IMR-90 (cell line): Measurements from ENCODE around the gene NPAS3. TPM values are rescaled to one million over a fixed set of nuclear protein-coding genes. Genes with fewer than 3 reads are reported as not detected.

ENCODE experiments used
- ATAC-seq: fragments of 200-7000 bp; cut with Tn5 transposase; 2 replicates; pipeline ENCODE4 v1.9.1; 2020; ENCODE audit warnings: low read depth, mild to moderate bottlenecking, moderate library complexity
- BruUV-seq: library from RNA; stranded (reverse); fragments of 400-500 nt; replicated peaks from 2 replicates; lab custom pipeline; 2021; lab: Mats Ljungman, UMichigan
- CTCF ChIA-PET: fragments of 300-600 bp; formaldehyde crosslinking; extraction: SDS; loops from one replicate; lab custom pipeline; 2021; ENCODE audit warnings: antibody characterized with exemption; lab: Yijun Ruan, JAX
- POLR2A ChIA-PET: fragments of 300-600 bp; sonication (Branson Sonifier 250); formaldehyde crosslinking; loops from one replicate; lab custom pipeline; 2022; ENCODE audit warnings: antibody characterized with exemption; ENCODE audit not compliant: unreplicated experiment; lab: Charles Lee
- DNase-seq: peaks from one replicate; pipeline ENCODE4 v3.0.0; 2013
- H2AFZ ChIP-seq: replicated peaks from 2 replicates; pipeline ENCODE3; 2013; ENCODE audit warnings: low read length, mild to moderate bottlenecking; ENCODE audit not compliant: poor library complexity
- H2AK5ac ChIP-seq: 2 replicates; pipeline ENCODE4 v1.6.1; 2013; ENCODE audit warnings: low read depth, low read length, inconsistent platforms
- H2AK9ac ChIP-seq: replicated peaks from 2 replicates; pipeline ENCODE3; 2013; ENCODE audit warnings: mild to moderate bottlenecking, low read depth, low read length, moderate library complexity; ENCODE audit not compliant: poor library complexity
- H2BK120ac ChIP-seq: 2 replicates; pipeline ENCODE4 v1.6.1; 2013; ENCODE audit warnings: low read depth, low read length, inconsistent platforms
- H2BK15ac ChIP-seq: 3 replicates; pipeline ENCODE4 v1.6.1; 2013; ENCODE audit warnings: low read depth, low read length, inconsistent platforms
- H2BK20ac ChIP-seq: 2 replicates; pipeline ENCODE4 v1.6.1; 2013; ENCODE audit warnings: low read depth, mild to moderate bottlenecking, inconsistent platforms, low read length, moderate library complexity
- H2BK5ac ChIP-seq: 2 replicates; pipeline ENCODE4 v1.6.1; 2013; ENCODE audit warnings: mild to moderate bottlenecking, low read depth, low read length, inconsistent platforms; ENCODE audit not compliant: poor library complexity, severe bottlenecking
- H3K14ac ChIP-seq: replicated peaks from 2 replicates; pipeline ENCODE4 v1.6.1; 2013; ENCODE audit warnings: low read depth, low read length, inconsistent platforms
- H3K18ac ChIP-seq: 2 replicates; pipeline ENCODE4 v1.6.1; 2013; ENCODE audit warnings: low read depth, low read length, control low read depth
- H3K23ac ChIP-seq: 2 replicates; pipeline ENCODE4 v1.6.1; 2013; ENCODE audit warnings: low read depth, low read length, inconsistent platforms
- H3K27ac ChIP-seq: 2 replicates; pipeline ENCODE4 v1.5.1; 2013; ENCODE audit warnings: mild to moderate bottlenecking, control low read depth, low read length; ENCODE audit not compliant: insufficient read depth
- H3K27me3 ChIP-seq: 2 replicates; pipeline ENCODE4 v1.6.1; 2013; ENCODE audit warnings: low read length; ENCODE audit not compliant: control insufficient read depth, insufficient read depth
- H3K36me3 ChIP-seq: 2 replicates; pipeline ENCODE4 v1.6.1; 2013; ENCODE audit warnings: low read length, mixed read lengths; ENCODE audit not compliant: control insufficient read depth, insufficient read depth
- H3K4ac ChIP-seq: 2 replicates; pipeline ENCODE4 v1.6.1; 2013; ENCODE audit warnings: low read depth, low read length, inconsistent platforms
- H3K4me1 ChIP-seq: 2 replicates; pipeline ENCODE4 v1.6.1; 2013; ENCODE audit warnings: low read length, mixed read lengths; ENCODE audit not compliant: control insufficient read depth, insufficient read depth
- H3K4me2 ChIP-seq: 2 replicates; pipeline ENCODE4 v1.6.1; 2013; ENCODE audit warnings: low read depth, mild to moderate bottlenecking, control low read depth, low read length, moderate library complexity
- H3K4me3 ChIP-seq: 2 replicates; pipeline ENCODE4 v1.5.1; 2013; ENCODE audit warnings: low read depth, mild to moderate bottlenecking, control low read depth, low read length, moderate library complexity; ENCODE audit not compliant: insufficient read depth
- H3K56ac ChIP-seq: 2 replicates; pipeline ENCODE4 v1.6.1; 2013; ENCODE audit warnings: low read length, inconsistent platforms; ENCODE audit not compliant: insufficient read depth; ENCODE audit errors: extremely low read depth
- H3K79me1 ChIP-seq, 2 experiments: 2 replicates each; pipeline ENCODE4 v1.6.1; 2013; ENCODE audit warnings: low read length in 2 of 2, inconsistent platforms in 1 of 2, low read depth in 1 of 2
- H3K9ac ChIP-seq: 2 replicates; pipeline ENCODE4 v1.6.1; 2013; ENCODE audit warnings: low read depth, low read length, control low read depth
- H3K9me1 ChIP-seq: 2 replicates; pipeline ENCODE4 v1.6.1; 2013; ENCODE audit warnings: low read length, inconsistent platforms; ENCODE audit not compliant: insufficient read depth
- H3K9me3 ChIP-seq: 2 replicates; pipeline ENCODE4 v1.6.1; 2013; ENCODE audit warnings: low read length; ENCODE audit not compliant: control insufficient read depth, insufficient read depth
- H4K20me1 ChIP-seq: 2 replicates; pipeline ENCODE4 v1.6.1; 2013; ENCODE audit warnings: low read length, inconsistent platforms; ENCODE audit not compliant: insufficient read depth
- H4K5ac ChIP-seq: 2 replicates; pipeline ENCODE4 v1.6.1; 2013; ENCODE audit warnings: mild to moderate bottlenecking, low read depth, low read length, control low read depth
- H4K8ac ChIP-seq, 2 experiments: 2 replicates each; pipeline ENCODE4 v1.6.1; 2013; ENCODE audit warnings: low read depth in 2 of 2, low read length in 2 of 2, control low read depth in 1 of 2, inconsistent platforms in 1 of 2
- H4K91ac ChIP-seq: 2 replicates; pipeline ENCODE4 v1.6.1; 2013; ENCODE audit warnings: low read depth, low read length, inconsistent platforms; ENCODE audit not compliant: insufficient read depth
- CEBPB ChIP-seq: IDR thresholded peaks from 2 replicates; pipeline ENCODE4 v1.6.1; 2012; ENCODE audit warnings: low read depth, low read length, improper control_type of control experiment
- CHD1 ChIP-seq: IDR thresholded peaks from 2 replicates; pipeline ENCODE4 v1.6.1; 2012; ENCODE audit warnings: low read depth, low read length, improper control_type of control experiment
- FOS ChIP-seq: fragments of 150-350 bp; IDR thresholded peaks from 2 replicates; pipeline ENCODE4 v1.6.1; 2016; ENCODE audit warnings: low read depth, low read length
- MAFK ChIP-seq: IDR thresholded peaks from 2 replicates; pipeline ENCODE4 v1.6.1; 2012; ENCODE audit warnings: low read depth, low read length, improper control_type of control experiment
- MAZ ChIP-seq: IDR thresholded peaks from 2 replicates; pipeline ENCODE4 v1.6.1; 2012; ENCODE audit warnings: low read depth, mild to moderate bottlenecking, low read length, improper control_type of control experiment, moderate library complexity, borderline replicate concordance
- NFE2L2 ChIP-seq: fragments of 150-350 bp; IDR thresholded peaks from 2 replicates; pipeline ENCODE4 v1.6.1; 2016; ENCODE audit warnings: low read depth, mild to moderate bottlenecking, low read length
- RCOR1 ChIP-seq: IDR thresholded peaks from 2 replicates; pipeline ENCODE4 v1.6.1; 2012; ENCODE audit warnings: mild to moderate bottlenecking, low read length, improper control_type of control experiment; ENCODE audit not compliant: insufficient replicate concordance
- RFX5 ChIP-seq: IDR thresholded peaks from 2 replicates; pipeline ENCODE4 v1.8.0; 2012; ENCODE audit warnings: low read depth, mild to moderate bottlenecking, low read length, moderate library complexity
- SMC3 ChIP-seq: fragments of 150-350 bp; IDR thresholded peaks from 2 replicates; pipeline ENCODE4 v1.6.1; 2016; ENCODE audit warnings: low read depth, mild to moderate bottlenecking, antibody characterized with exemption, low read length, moderate library complexity
- WGBS, 2 experiments: methylation state at CpG; one replicate each; pipeline versions ENCODE4 v1.1.5 to v1.1.7; 2013; ENCODE audit warnings: missing lambda C conversion rate in 2 of 2; ENCODE audit not compliant: insufficient read length in 1 of 2; ENCODE audit errors: extremely low coverage in 2 of 2; 5-methylcytosine and 5-hydroxymethylcytosine counted together
- dilution Hi-C: fragments of 300-500 bp; cut with HindIII; formaldehyde crosslinking; loops from one replicate; pipeline ENCODE4 v1.14.3; 2018; ENCODE audit warnings: low sequenced_read_pairs; ENCODE audit not compliant: unreplicated experiment
- in situ Hi-C: fragments of 300-500 bp; cut with MboI; formaldehyde crosslinking; loops from 3 replicates; pipeline ENCODE4 v1.14.3; 2019; ENCODE audit warnings: low sequenced_read_pairs, inconsistent platforms, mixed read lengths
- intact Hi-C: fragments of 100-400 bp; cut with micrococcal nuclease; formaldehyde crosslinking; loops from 2 replicates; pipeline ENCODE4 v1.10.0; 2022
- polyA plus RNA-seq, 3 experiments: library from polyadenylated mRNA; depleted of rRNA; stranded (reverse); fragments of >200 nt; gene quantifications; 2 replicates each; pipeline ENCODE4 v1.2.3, GENCODE V29; 2012; ENCODE audit warnings: low replicate concordance in 1 of 3
- total RNA-seq: library from RNA; depleted of rRNA; stranded (reverse); fragments of >200 nt; gene quantifications from 2 replicates; pipeline ENCODE4 v1.2.3, GENCODE V29; 2012
- TF ChIP-seq, protein P1 (sequence below): fragments of 150-350 bp; IDR thresholded peaks from 2 replicates; pipeline ENCODE4 v1.6.1; 2017; ENCODE audit warnings: mild to moderate bottlenecking, antibody characterized with exemption, low read length, low read depth

NPAS3 gene
- total and polyA plus RNA-seq, 2 of the 4 experiments (the other 2 are of a cell fraction) = not detected

DNA sequence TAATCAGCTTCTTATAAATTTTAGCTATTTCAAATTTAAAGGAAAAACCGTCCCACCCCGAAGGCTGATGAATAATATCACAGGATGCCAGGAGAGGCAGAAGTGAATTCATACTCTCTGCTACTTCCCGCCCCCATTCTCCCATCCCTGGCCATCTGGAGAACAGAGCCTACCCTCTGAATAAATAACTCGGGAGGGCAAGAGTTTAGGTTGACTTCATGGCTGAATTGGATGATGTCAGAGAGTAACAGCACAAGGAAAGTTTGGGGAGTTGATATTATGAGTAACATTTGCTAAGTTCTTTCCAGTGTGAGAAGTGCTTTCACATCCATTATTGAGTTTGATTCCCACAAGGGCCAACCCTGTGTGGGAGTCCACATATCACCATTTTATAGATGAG lies 770.6 kb downstream of the NPAS3 start:
- ChIA-PET POLR2A (no interaction called here), CTCF (no interaction called here)
- Histone ChIP-seq H4K8ac (no peak overlapping the region), H3K4me2 (no peak overlapping the region), H3K14ac (no peak overlapping the region), H2BK5ac (no peak overlapping the region), H3K23ac (no peak overlapping the region), H2BK20ac (no peak overlapping the region), H4K91ac (no peak overlapping the region), H2AK5ac (no peak overlapping the region), H3K79me1 (no peaks in the 10 kb centered on the region), H3K36me3 (no peaks in the 10 kb centered on the region), H3K9me1 (no peaks in the 10 kb centered on the region), H3K56ac (no peak overlapping the region), H2BK15ac (no peak overlapping the region), H3K4me3 (no peak overlapping the region), H3K18ac (no peak overlapping the region), H3K9me3 (no peaks in the 10 kb centered on the region), H2AFZ (no peak overlapping the region), H2AK9ac (no peak overlapping the region), H3K27ac (no peak overlapping the region), H2BK120ac (no peak overlapping the region), H3K27me3 (no peaks in the 10 kb centered on the region), H3K9ac (no peak overlapping the region), H4K5ac (no peak overlapping the region), H3K4me1 (no peaks in the 10 kb centered on the region), H4K20me1 (no peaks in the 10 kb centered on the region), H3K4ac (no peak overlapping the region)
- ATAC-seq (no peak), DNase-seq (no peak)
- intact Hi-C loops = no loop called here
- no TSS peak for BruUV-seq
- dilution Hi-C loops = no loop called here
- no CpG with 5 or more reads among the region's 4 CpGs for WGBS, 2 experiments
- TF ChIP-seq NFE2L2 = no peak
- TF ChIP-seq MAFK = no peak
- TF ChIP-seq RFX5 = no peak
- TF ChIP-seq MAZ = no peak
- no peak for TF ChIP-seq SMC3
- no peak for TF ChIP-seq FOS
- TF ChIP-seq RCOR1 = no peak
- TF ChIP-seq CEBPB = no peak
- TF ChIP-seq, protein P1, sequence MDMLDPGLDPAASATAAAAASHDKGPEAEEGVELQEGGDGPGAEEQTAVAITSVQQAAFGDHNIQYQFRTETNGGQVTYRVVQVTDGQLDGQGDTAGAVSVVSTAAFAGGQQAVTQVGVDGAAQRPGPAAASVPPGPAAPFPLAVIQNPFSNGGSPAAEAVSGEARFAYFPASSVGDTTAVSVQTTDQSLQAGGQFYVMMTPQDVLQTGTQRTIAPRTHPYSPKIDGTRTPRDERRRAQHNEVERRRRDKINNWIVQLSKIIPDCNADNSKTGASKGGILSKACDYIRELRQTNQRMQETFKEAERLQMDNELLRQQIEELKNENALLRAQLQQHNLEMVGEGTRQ = no peak
- no peak for TF ChIP-seq CHD1
- in situ Hi-C loops = no loop called here
